GM19468 (cell line): ENCODE measurements around the gene FNBP1.

Experiments
- ATAC-seq: cut with Tn5 transposase; IDR thresholded peaks from one replicate; pipeline ENCODE4 v1.9.1; 2021; ENCODE audit warnings: mild to moderate bottlenecking, moderate library complexity, moderate number of reproducible peaks; ENCODE audit not compliant: unreplicated experiment; ENCODE audit errors: extremely low read depth

The FNBP1 gene

DNA sequence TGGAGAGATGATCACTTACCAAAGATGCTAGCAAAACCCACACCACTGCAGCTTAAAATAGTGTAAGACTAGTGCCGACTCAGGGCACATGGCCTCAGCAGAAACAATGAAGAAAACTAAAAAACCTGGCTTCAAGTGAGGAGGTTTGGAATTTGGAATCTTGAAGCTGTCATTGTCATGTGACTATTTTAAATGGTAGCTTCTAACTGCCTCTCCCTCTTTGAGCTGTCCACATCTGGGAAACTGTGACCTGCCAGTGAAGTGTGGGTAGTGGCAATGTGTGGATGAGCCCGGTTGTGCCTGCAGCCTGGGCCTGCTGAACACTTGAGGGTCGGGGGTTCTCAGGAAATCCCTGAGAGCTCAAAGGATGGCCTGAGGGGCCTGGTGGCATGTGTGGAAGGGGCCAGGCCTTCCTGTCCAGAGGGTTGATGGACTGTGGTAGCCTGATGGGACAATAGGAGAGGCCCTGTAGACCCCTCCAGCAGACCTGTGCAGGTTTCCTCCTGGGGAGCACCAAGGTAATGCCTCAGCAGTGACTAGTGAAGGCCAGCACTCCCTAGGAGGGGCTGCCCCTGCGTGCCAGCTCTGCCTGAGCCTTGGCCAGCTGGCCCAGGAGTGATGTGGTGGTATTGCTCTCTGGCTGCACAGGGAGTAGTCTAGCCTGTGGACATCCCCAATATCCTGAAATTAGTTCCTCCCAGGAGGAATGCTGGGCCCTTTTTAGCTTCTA is 194.1 kb downstream of the FNBP1 start:
- no peak for ATAC-seq

- no peak for ATAC-seq
Observed at GRCh38 chr9:129845373-129845772, 197.6 kb downstream of the FNBP1 start.

GRCh38 chr9:129841071-129841470 is 201.9 kb downstream of the FNBP1 start:
- no peak for ATAC-seq

DNA sequence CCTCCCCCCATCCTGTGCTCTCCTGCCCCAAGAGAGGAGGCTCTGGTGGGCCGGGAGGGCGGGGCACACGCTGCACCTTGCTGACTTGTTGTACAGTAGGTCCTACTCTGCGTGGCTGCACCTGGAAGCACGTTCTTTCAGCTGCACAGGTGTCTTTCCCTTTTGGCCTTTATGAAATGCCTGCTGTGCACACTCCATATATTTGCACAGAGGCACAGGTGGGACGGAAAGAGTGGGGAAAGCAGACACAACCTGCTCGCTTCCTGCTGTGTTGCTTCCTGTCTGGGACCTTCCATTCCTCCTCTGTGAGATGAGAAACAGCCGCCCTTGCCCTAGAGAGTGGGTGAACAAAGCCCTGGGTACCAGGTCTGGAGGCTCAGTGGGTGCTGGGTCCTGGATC is 203.0 kb downstream of the FNBP1 start:
- no peak for ATAC-seq

DNA sequence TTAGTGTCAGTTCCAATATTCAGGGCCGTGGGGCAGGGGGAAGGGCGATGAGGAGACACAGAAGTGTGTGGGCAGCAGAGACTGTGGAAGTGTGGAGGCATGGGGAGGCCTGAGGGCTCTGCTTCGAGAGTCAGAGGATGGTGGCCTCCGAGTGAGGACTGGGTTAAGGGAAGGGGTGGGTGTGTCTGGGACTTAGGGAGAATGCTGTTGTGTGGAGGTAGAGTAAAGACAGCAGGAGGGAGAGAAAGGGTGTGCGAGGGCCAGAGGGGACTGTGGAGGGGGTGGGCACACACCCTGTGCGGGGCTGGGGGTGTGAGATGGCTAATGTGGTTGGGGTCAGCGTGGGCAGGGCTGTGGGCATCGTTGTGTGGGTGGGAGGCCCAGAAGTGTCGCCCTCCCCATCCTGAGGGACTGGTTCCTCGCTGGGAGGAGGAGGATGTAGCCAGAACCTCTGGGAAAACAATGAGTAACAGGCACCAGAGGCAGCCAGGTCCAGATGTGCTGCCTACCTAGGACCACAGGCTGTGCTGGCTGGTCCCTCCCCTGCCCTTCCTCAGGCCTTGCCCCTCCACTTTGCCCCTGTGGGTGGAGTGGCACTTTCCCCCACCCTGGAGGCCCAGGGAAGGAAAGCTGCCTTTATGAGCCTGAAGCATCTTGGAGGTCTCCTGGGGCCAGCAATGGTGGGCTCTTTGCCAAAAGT is 203.5 kb downstream of the FNBP1 start:
- ATAC-seq = no peak

DNA sequence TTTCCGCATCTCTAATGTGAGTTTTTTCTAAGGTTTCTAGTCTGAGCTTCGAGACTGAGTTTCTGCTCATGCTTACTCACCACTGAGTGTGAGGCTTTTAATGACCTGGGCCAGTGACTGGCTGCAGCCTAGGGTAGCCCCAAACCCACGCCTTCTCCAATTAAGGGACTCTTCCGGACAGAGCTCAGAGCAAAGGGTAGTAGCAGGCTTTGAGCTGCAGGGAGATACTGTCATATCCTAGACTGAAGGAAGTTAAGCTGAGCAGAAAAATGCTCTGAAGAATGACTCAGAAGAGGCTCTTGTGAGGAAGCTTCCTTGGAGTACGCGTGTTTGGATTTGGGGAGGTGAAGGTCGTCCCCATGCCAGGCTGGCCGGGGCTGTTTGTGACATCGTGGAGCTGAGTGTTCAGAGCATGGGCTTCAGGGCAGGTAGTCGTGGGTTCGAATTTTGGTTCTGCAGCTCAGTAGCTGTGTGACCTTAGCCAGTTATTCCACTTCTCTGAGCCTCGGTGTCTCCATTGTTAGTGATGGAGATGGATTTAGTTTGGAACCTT is 204.2 kb downstream of the FNBP1 start:
- no peak for ATAC-seq
